Neural cell (in vitro differentiated cells): Measurements from ENCODE around the gene ACVRL1. TPM values are rescaled to one million over a fixed set of nuclear protein-coding genes. Genes with fewer than 3 reads are reported as not detected.

Source experiments
- H2AFZ ChIP-seq: fragments of 200-600, 300-800 bp; sonication (generic), shearing (Covaris generic); 2 replicates; pipeline ENCODE4 v1.6.0; 2014; ENCODE audit warnings: low read depth, mild to moderate bottlenecking, antibody characterized with exemption, low read length, moderate library complexity
- H3F3A ChIP-seq: fragments of 200-600 bp; shearing (Covaris generic); 2 replicates; pipeline ENCODE4 v1.6.1; 2016; ENCODE audit warnings: mild to moderate bottlenecking, moderate library complexity, mixed read lengths, antibody characterized with exemption, low read length; ENCODE audit not compliant: insufficient read depth, poor library complexity, severe bottlenecking
- H3K27ac ChIP-seq: fragments of 200-600, 300-800 bp; sonication (generic), shearing (Covaris generic); 2 replicates; pipeline ENCODE4 v1.5.1; 2014; ENCODE audit warnings: mild to moderate bottlenecking, low read length, moderate library complexity
- H3K27me3 ChIP-seq: fragments of 300-800, 200-600 bp; sonication (generic), shearing (Covaris generic); 2 replicates; pipeline ENCODE4 v1.6.0; 2014; ENCODE audit warnings: mild to moderate bottlenecking, low read depth, low read length, moderate library complexity; ENCODE audit not compliant: insufficient read depth
- H3K36me3 ChIP-seq: fragments of 300-800, 200-600 bp; sonication (generic), shearing (Covaris generic); 2 replicates; pipeline ENCODE4 v1.5.1; 2014; ENCODE audit warnings: mild to moderate bottlenecking, antibody characterized with exemption, low read length, moderate library complexity; ENCODE audit not compliant: insufficient read depth
- H3K4me2 ChIP-seq: fragments of 300-800, 200-600 bp; sonication (generic), shearing (Covaris generic); 2 replicates; pipeline ENCODE4 v1.6.0; 2014; ENCODE audit warnings: mild to moderate bottlenecking, low read length
- H3K4me3 ChIP-seq: fragments of 300-800, 200-600 bp; sonication (generic), shearing (Covaris generic); 2 replicates; pipeline ENCODE4 v1.5.1; 2014; ENCODE audit warnings: mild to moderate bottlenecking, low read length, moderate library complexity
- H3K79me2 ChIP-seq: fragments of 200-600 bp; shearing (Covaris generic); replicated peaks from 2 replicates; pipeline ENCODE4 v1.6.0; 2014; ENCODE audit warnings: mild to moderate bottlenecking, low read length, moderate library complexity; ENCODE audit not compliant: insufficient read depth
- H3K9ac ChIP-seq: fragments of 300-800, 200-600 bp; sonication (generic), shearing (Covaris generic); 2 replicates; pipeline ENCODE4 v1.6.1; 2016; ENCODE audit warnings: mild to moderate bottlenecking, low read length, mixed read lengths
- H3K9me2 ChIP-seq: fragments of 200-600 bp; shearing (Covaris generic); 2 replicates; pipeline ENCODE4 v1.6.1; 2016; ENCODE audit warnings: mild to moderate bottlenecking, low read length, mixed read lengths; ENCODE audit not compliant: insufficient read depth
- H3K9me3 ChIP-seq: fragments of 200-600, 300-800 bp; sonication (generic), shearing (Covaris generic); 2 replicates; pipeline ENCODE4 v1.6.1; 2016; ENCODE audit warnings: mild to moderate bottlenecking, mixed run types, low read length, moderate library complexity, mixed read lengths
- H4K20me1 ChIP-seq: fragments of 200-600 bp; shearing (Covaris generic); 2 replicates; pipeline ENCODE4 v1.6.1; 2016; ENCODE audit warnings: mild to moderate bottlenecking, mixed run types; ENCODE audit not compliant: insufficient read depth
- EP300 ChIP-seq: fragments of 450-650 bp; conservative IDR thresholded peaks from 2 replicates; pipeline ENCODE4 v1.6.1; 2014; ENCODE audit warnings: antibody characterized with exemption, mild to moderate bottlenecking, moderate library complexity; ENCODE audit not compliant: poor library complexity, severe bottlenecking
- EZH2 ChIP-seq: fragments of 200-600, 300-800 bp; shearing (Covaris generic), sonication (generic); IDR thresholded peaks from 2 replicates; pipeline ENCODE4 v1.6.1; 2014; ENCODE audit warnings: antibody characterized with exemption, low read length, borderline replicate concordance, mild to moderate bottlenecking; ENCODE audit not compliant: insufficient read depth, poor library complexity, severe bottlenecking
- MXI1 ChIP-seq: fragments of 450-650 bp; conservative IDR thresholded peaks from 2 replicates; pipeline ENCODE4 v1.6.1; 2014; ENCODE audit warnings: antibody characterized with exemption, mild to moderate bottlenecking; ENCODE audit not compliant: poor library complexity, severe bottlenecking
- POLR2AphosphoS5 ChIP-seq: IDR thresholded peaks from 2 replicates; pipeline ENCODE4 v1.6.1; 2012
- RAD21 ChIP-seq: fragments of 450-650 bp; conservative IDR thresholded peaks from 2 replicates; pipeline ENCODE4 v1.6.1; 2014; ENCODE audit warnings: antibody characterized with exemption, mild to moderate bottlenecking, moderate library complexity
- REST ChIP-seq: IDR thresholded peaks from 2 replicates; pipeline ENCODE4 v1.6.1; 2012; ENCODE audit warnings: borderline replicate concordance
- SMC3 ChIP-seq: fragments of 450-650 bp; conservative IDR thresholded peaks from 2 replicates; pipeline ENCODE4 v1.6.1; 2014; ENCODE audit warnings: antibody characterized with exemption, mild to moderate bottlenecking, moderate library complexity; ENCODE audit not compliant: poor library complexity
- TAF1 ChIP-seq: IDR thresholded peaks from 2 replicates; pipeline ENCODE4 v1.6.1; 2012; ENCODE audit warnings: low read depth
- polyA plus RNA-seq: library from polyadenylated mRNA; depleted of rRNA; stranded (reverse); fragments of >200 nt; gene quantifications from 2 replicates; pipeline ENCODE4 v1.2.3, GENCODE V29; 2014
- TF ChIP-seq, protein P1 (sequence below): fragments of 450-650 bp; IDR thresholded peaks from 2 replicates; pipeline ENCODE4 v1.5.1; 2014; ENCODE audit warnings: antibody characterized with exemption, mild to moderate bottlenecking, moderate library complexity; ENCODE audit not compliant: poor library complexity, severe bottlenecking

Gene ACVRL1
- polyA plus RNA-seq, 1 donor from 2014 or later, result not detected

- TF ChIP-seq RAD21, result no peak
- no peak for TF ChIP-seq EP300
- TF ChIP-seq TAF1, result no peak
Observed at GRCh38 chr12:51943346-51943745, 36.0 kb downstream of the ACVRL1 start (continued).

DNA sequence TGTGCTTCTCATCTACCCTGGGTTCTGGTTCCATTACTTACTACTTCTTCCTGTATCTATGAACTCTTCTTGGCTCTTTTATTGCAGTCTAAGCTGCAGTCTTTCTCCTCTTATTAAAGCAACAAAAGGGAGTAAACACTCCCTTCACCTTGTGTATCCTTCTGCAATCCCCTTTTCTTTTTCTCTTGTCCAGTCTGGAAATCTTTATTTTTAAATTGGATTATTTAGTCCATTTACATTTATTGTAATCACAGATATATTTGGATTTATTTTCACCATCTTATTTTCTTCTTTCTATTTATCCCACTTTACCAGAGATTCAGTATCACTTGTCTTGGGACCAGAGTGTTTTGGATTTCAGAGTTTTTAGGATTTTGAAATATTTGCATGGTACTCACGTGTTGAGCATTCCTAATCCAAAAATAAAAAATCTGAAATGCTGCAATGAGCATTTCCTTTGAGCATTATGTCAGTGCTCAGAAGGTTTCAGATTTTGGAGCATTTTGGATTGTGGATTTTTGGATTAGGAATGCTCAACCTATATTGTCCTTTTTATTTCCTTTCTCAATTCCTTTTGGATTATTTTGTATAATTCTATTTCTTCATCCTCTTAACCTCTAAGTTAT, 37.4 kb downstream of the ACVRL1 start:
- Histone ChIP-seq H3F3A (no peaks in the 10 kb centered on the region), H3K9me3 (no peaks in the 10 kb centered on the region), H3K9me2 (no peaks in the 10 kb centered on the region), H4K20me1 (no peaks in the 10 kb centered on the region), H3K79me2 (no peaks in the 10 kb centered on the region), H3K27ac (no peak overlapping the region), H3K27me3 (no peaks in the 10 kb centered on the region), H3K36me3 (no peaks in the 10 kb centered on the region), H3K9ac (no peak overlapping the region), H3K4me3 (no peak overlapping the region), H2AFZ (no peak overlapping the region), H3K4me2 (no peak overlapping the region)
- no peak for TF ChIP-seq SMC3
- no peak for TF ChIP-seq EZH2
- TF ChIP-seq EP300, result no peak
- TF ChIP-seq MXI1, result no peak
- no peak for TF ChIP-seq TAF1
- no peak for TF ChIP-seq REST
- no peak for TF ChIP-seq POLR2AphosphoS5
- TF ChIP-seq, protein P1, sequence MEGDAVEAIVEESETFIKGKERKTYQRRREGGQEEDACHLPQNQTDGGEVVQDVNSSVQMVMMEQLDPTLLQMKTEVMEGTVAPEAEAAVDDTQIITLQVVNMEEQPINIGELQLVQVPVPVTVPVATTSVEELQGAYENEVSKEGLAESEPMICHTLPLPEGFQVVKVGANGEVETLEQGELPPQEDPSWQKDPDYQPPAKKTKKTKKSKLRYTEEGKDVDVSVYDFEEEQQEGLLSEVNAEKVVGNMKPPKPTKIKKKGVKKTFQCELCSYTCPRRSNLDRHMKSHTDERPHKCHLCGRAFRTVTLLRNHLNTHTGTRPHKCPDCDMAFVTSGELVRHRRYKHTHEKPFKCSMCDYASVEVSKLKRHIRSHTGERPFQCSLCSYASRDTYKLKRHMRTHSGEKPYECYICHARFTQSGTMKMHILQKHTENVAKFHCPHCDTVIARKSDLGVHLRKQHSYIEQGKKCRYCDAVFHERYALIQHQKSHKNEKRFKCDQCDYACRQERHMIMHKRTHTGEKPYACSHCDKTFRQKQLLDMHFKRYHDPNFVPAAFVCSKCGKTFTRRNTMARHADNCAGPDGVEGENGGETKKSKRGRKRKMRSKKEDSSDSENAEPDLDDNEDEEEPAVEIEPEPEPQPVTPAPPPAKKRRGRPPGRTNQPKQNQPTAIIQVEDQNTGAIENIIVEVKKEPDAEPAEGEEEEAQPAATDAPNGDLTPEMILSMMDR, result no peak
- TF ChIP-seq RAD21, result no peak

GRCh38 chr12:51947246-51947996, 40.1 kb downstream of the ACVRL1 start:
- Histone ChIP-seq H3K27me3 (no peaks in the 10 kb centered on the region), H3K9me3 (no peaks in the 10 kb centered on the region), H3K4me3 (no peak overlapping the region), H3F3A (no peaks in the 10 kb centered on the region), H2AFZ (no peak overlapping the region), H3K4me2 (no peak overlapping the region), H4K20me1 (no peaks in the 10 kb centered on the region), H3K27ac (no peak overlapping the region), H3K36me3 (no peaks in the 10 kb centered on the region), H3K79me2 (peaks cover 8% of the 10 kb centered on the region), H3K9me2 (no peaks in the 10 kb centered on the region), H3K9ac (no peak overlapping the region)
- TF ChIP-seq EP300, result no peak
- no peak for TF ChIP-seq RAD21
- no peak for TF ChIP-seq MXI1
- no peak for TF ChIP-seq SMC3
- no peak for TF ChIP-seq REST
- TF ChIP-seq TAF1, result no peak
- TF ChIP-seq POLR2AphosphoS5, result no peak
- TF ChIP-seq, protein P1, result no peak
- TF ChIP-seq EZH2, result no peak
